Measurements from ENCODE around the gene RIMS1. TPM values are rescaled to one million over a fixed set of nuclear protein-coding genes. Genes with fewer than 3 reads are reported as not detected.

The RIMS1 gene
- total RNA-seq, 1 experiment from 2014 or later: 0.51 TPM

DNA sequence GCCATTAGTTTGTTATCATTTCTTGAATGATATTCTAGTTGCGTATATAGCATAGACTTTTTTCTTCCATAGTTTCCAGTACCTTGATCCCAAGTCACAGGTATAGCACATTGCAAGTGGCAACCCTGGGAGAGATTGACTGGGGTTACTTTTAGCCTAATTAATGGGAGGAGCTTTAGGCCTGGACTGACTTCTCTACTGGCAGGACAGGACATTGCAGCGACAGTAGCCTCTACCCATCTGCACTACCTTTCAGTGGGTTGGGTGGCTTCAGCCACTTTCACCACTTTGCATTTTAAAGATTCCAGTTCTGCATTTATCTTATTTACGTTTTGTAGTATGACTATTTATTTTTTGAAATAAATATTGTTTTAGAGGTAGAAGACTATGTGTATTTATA, 320.3 kb downstream of the RIMS1 start:
- Histone ChIP-seq H3K27ac (ENCODE audit: low read length) (no peak overlapping the region), H3K27me3 (ENCODE audit: low read length) (0 out of 2 replicates have a peak, but pooled peaks cover under 1% of the 10 kb centered on the region), H3K9me2 (replicated peaks; ENCODE audit: low read length) (no peaks in the 10 kb centered on the region), H3K79me2 (ENCODE audit: low read length) (no peaks in the 10 kb centered on the region), H3K9ac (ENCODE audit: low read length) (no peak overlapping the region), H3K4me1 (ENCODE audit: insufficient read depth, low read length) (no peaks in the 10 kb centered on the region), H3K4me2 (ENCODE audit: low read length) (no peak overlapping the region), H3K4me3 (ENCODE audit: low read length) (no peak overlapping the region), H2AFZ (ENCODE audit: low read length) (no peak overlapping the region), H3K9me3 (ENCODE audit: low read length) (no peaks in the 10 kb centered on the region), H4K20me1 (ENCODE audit: low read length) (no peaks in the 10 kb centered on the region), H3K36me3 (ENCODE audit: low read depth, low read length) (no peaks in the 10 kb centered on the region), H3F3A (ENCODE audit: low read length, unreplicated experiment) (no peaks in the 10 kb centered on the region)
- intact Hi-C loops (cut with micrococcal nuclease): no loop called here
- TF ChIP-seq EZH2phosphoT487 (IDR thresholded peaks at IDR 0.05; ENCODE audit: borderline replicate concordance, low read length): no peak
- no peak for TF ChIP-seq EZH2 (IDR thresholded peaks at IDR 0.05; ENCODE audit: low read length, unreplicated experiment)
- TF ChIP-seq, protein P1, sequence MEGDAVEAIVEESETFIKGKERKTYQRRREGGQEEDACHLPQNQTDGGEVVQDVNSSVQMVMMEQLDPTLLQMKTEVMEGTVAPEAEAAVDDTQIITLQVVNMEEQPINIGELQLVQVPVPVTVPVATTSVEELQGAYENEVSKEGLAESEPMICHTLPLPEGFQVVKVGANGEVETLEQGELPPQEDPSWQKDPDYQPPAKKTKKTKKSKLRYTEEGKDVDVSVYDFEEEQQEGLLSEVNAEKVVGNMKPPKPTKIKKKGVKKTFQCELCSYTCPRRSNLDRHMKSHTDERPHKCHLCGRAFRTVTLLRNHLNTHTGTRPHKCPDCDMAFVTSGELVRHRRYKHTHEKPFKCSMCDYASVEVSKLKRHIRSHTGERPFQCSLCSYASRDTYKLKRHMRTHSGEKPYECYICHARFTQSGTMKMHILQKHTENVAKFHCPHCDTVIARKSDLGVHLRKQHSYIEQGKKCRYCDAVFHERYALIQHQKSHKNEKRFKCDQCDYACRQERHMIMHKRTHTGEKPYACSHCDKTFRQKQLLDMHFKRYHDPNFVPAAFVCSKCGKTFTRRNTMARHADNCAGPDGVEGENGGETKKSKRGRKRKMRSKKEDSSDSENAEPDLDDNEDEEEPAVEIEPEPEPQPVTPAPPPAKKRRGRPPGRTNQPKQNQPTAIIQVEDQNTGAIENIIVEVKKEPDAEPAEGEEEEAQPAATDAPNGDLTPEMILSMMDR (conservative IDR thresholded peaks at IDR 0.05; ENCODE audit: low read depth, low read length): no peak
- ChIA-PET CTCF (no interaction called here), POLR2A (ENCODE audit: unreplicated experiment) (no interaction called here)
- ATAC-seq: no peak
- DNase-seq: no peak
- no TSS peak for BruUV-seq (replicated peaks)

DNA sequence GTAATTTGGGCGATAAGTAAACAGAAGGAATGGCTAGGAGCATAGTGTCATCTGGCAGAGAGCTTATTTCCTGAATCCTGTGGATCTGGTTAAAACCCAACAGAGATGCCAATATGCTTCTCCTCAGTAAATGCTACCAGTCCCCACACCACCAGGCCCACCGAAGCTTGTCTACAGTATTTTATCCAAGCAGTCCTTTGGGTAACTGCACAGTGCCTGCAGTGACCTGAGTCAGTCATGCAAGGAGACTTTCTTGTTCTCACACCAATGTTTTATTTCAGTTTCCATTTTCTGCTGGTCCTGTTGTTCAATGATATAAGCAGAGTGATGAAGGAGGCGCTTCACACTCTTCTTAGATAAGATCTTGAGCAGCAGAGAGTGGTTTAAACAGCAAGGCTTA, 326.3 kb downstream of the RIMS1 start:
- Histone ChIP-seq H3K79me2 (ENCODE audit: low read length) (no peaks in the 10 kb centered on the region), H3K27ac (ENCODE audit: low read length) (no peak overlapping the region), H2AFZ (ENCODE audit: low read length) (no peak overlapping the region), H3K4me3 (ENCODE audit: low read length) (no peak overlapping the region), H4K20me1 (ENCODE audit: low read length) (no peaks in the 10 kb centered on the region), H3F3A (ENCODE audit: low read length, unreplicated experiment) (no peaks in the 10 kb centered on the region), H3K9ac (ENCODE audit: low read length) (no peak overlapping the region), H3K4me1 (ENCODE audit: insufficient read depth, low read length) (peaks cover 10% of the 10 kb centered on the region; the same call in 1 of the 2 replicates), H3K9me2 (replicated peaks; ENCODE audit: low read length) (no peaks in the 10 kb centered on the region), H3K9me3 (ENCODE audit: low read length) (no peaks in the 10 kb centered on the region), H3K4me2 (ENCODE audit: low read length) (no peak overlapping the region), H3K36me3 (ENCODE audit: low read depth, low read length) (no peaks in the 10 kb centered on the region), H3K27me3 (ENCODE audit: low read length) (no peaks in the 10 kb centered on the region)
- TF ChIP-seq, protein P1 (conservative IDR thresholded peaks at IDR 0.05; ENCODE audit: low read depth, low read length): no peak
- TF ChIP-seq EZH2phosphoT487 (IDR thresholded peaks at IDR 0.05; ENCODE audit: borderline replicate concordance, low read length) (no peak), EZH2 (IDR thresholded peaks at IDR 0.05; ENCODE audit: low read length, unreplicated experiment) (no peak)
- DNase-seq (no peak), ATAC-seq (no peak)
- BruUV-seq (replicated peaks): no TSS peak
- CTCF ChIA-PET: no interaction called here
- intact Hi-C loops (cut with micrococcal nuclease): no loop called here
- POLR2A ChIA-PET (ENCODE audit: unreplicated experiment): no interaction called here

- no peaks in the 10 kb centered on the region for H3K9me3 ChIP-seq (ENCODE audit: low read length)
- H3K9me2 ChIP-seq (replicated peaks; ENCODE audit: low read length): no peaks in the 10 kb centered on the region
- ChIA-PET CTCF (no interaction called here), POLR2A (ENCODE audit: unreplicated experiment) (no interaction called here)
- BruUV-seq (replicated peaks): no TSS peak
- intact Hi-C loops (cut with micrococcal nuclease): no loop called here
- H3K27me3 ChIP-seq (ENCODE audit: low read length): no peaks in the 10 kb centered on the region
- H3K4me1 ChIP-seq (ENCODE audit: insufficient read depth, low read length): peaks cover 10% of the 10 kb centered on the region; the same call in 1 of the 2 replicates
- no peaks in the 10 kb centered on the region for H3K79me2 ChIP-seq (ENCODE audit: low read length)
- no peaks in the 10 kb centered on the region for H3K36me3 ChIP-seq (ENCODE audit: low read depth, low read length)
- DNase-seq (no peak), ATAC-seq (no peak)
- no peaks in the 10 kb centered on the region for H3F3A ChIP-seq (ENCODE audit: low read length, unreplicated experiment)
- no peak overlapping the region for H3K4me2 ChIP-seq (ENCODE audit: low read length)
- H3K27ac ChIP-seq (ENCODE audit: low read length): no peak overlapping the region
- H2AFZ ChIP-seq (ENCODE audit: low read length): no peak overlapping the region
- H4K20me1 ChIP-seq (ENCODE audit: low read length): no peaks in the 10 kb centered on the region
- no peak overlapping the region for H3K4me3 ChIP-seq (ENCODE audit: low read length)
- TF ChIP-seq, protein P1 (conservative IDR thresholded peaks at IDR 0.05; ENCODE audit: low read depth, low read length): no peak
- TF ChIP-seq EZH2phosphoT487 (IDR thresholded peaks at IDR 0.05; ENCODE audit: borderline replicate concordance, low read length): no peak
- TF ChIP-seq EZH2 (IDR thresholded peaks at IDR 0.05; ENCODE audit: low read length, unreplicated experiment): no peak
- H3K9ac ChIP-seq (ENCODE audit: low read length): no peak overlapping the region
Observed at GRCh38 chr6:72213654-72214053, 327.3 kb downstream of the RIMS1 start.

All from PC-3 (cell line).